Kidney epithelial cell (primary cell): ENCODE measurements around the gene WNT7A. TPM values are rescaled to one million over a fixed set of nuclear protein-coding genes. Genes with fewer than 3 reads are reported as not detected.

Source experiments
- DNase-seq: peaks from one replicate; pipeline ENCODE4 v3.0.0-alpha.2; 2010; ENCODE audit warnings: low read depth
- H3K27me3 ChIP-seq: 2 replicates; pipeline ENCODE4 v1.6.0; 2011; ENCODE audit warnings: low read length; ENCODE audit not compliant: control insufficient read depth, insufficient read depth
- H3K36me3 ChIP-seq: 2 replicates; pipeline ENCODE4 v1.5.1; 2011; ENCODE audit warnings: low read length; ENCODE audit not compliant: control insufficient read depth, insufficient read depth
- H3K4me3 ChIP-seq: 2 replicates; pipeline ENCODE4 v1.5.1; 2011; ENCODE audit warnings: low read depth, mild to moderate bottlenecking, control low read depth, low read length
- total RNA-seq: library from RNA; depleted of rRNA; stranded (reverse); fragments of >200 nt; gene quantifications from 2 replicates; pipeline ENCODE4 v1.2.3, GENCODE V29; 2015
- TF ChIP-seq, protein P1 (sequence below): IDR thresholded peaks from 2 replicates; pipeline ENCODE4 v1.5.1; 2011; ENCODE audit warnings: mild to moderate bottlenecking, moderate library complexity, low read length, control low read depth, inconsistent platforms; ENCODE audit not compliant: insufficient read depth, poor library complexity, severe bottlenecking

The WNT7A gene
- total RNA-seq, 1 donor from 2014 or later = 14.4 TPM

DNA sequence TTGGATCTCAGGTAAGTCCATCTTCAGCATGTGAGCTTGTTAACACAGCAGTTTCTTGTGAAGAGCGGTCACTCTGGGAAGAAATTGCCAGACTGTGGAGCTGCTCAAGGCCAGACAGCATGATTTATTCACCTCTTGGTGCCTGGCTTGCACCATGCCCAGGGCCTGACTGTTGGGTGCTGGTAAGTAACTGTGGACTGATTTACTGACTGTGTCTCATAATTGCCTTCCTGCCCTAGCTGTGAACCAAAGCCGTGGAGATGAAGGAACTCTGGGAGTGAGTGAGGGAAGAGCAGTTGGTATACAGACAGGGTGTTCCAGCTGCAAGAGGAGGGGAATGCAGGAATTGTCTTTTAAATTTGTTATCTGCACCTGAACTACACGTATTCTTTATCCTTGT is 18.5 kb upstream of the WNT7A start:
- TF ChIP-seq, protein P1, sequence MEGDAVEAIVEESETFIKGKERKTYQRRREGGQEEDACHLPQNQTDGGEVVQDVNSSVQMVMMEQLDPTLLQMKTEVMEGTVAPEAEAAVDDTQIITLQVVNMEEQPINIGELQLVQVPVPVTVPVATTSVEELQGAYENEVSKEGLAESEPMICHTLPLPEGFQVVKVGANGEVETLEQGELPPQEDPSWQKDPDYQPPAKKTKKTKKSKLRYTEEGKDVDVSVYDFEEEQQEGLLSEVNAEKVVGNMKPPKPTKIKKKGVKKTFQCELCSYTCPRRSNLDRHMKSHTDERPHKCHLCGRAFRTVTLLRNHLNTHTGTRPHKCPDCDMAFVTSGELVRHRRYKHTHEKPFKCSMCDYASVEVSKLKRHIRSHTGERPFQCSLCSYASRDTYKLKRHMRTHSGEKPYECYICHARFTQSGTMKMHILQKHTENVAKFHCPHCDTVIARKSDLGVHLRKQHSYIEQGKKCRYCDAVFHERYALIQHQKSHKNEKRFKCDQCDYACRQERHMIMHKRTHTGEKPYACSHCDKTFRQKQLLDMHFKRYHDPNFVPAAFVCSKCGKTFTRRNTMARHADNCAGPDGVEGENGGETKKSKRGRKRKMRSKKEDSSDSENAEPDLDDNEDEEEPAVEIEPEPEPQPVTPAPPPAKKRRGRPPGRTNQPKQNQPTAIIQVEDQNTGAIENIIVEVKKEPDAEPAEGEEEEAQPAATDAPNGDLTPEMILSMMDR = no peak
- no peaks in the 10 kb centered on the region for H3K36me3 ChIP-seq
- H3K27me3 ChIP-seq = peaks cover 7% of the 10 kb centered on the region
- no peak for DNase-seq
- no peak overlapping the region for H3K4me3 ChIP-seq

DNA sequence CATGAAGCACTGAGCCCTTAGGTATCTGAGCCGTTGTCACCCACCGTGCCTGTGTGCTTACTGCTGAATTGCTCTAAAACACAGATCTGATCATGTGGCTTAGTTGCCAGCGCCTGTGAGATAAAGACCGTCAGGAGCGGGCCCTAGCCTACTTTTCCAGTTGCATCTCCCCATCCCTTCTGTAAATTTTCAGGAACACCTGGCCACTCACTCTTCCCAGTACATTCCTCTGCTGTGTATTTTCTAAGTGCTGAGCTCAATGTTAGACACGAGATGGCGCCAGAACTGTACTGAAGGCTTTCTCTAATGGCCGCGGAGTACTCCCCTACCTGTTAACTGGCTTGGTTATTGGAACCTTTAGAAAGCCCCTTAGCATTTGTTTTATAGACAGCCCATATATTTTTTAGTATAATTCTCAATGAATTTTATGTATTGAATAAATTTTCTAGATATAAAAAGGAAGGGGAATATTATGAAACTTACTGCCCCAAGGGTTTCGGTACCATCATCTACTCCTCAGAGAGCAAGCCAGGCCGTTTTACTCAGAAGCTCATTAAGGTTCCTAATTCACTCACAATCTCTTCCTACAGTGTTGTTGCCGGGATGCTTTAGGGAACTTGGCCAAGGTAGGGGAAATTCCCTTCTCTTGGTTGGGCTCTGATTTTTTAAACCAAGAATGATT is 16.7 kb upstream of the WNT7A start:
- no peak for DNase-seq
- Histone ChIP-seq H3K4me3 (no peak overlapping the region), H3K27me3 (peaks cover 7% of the 10 kb centered on the region), H3K36me3 (no peaks in the 10 kb centered on the region)
- TF ChIP-seq, protein P1 = peak; percentile 80

DNA sequence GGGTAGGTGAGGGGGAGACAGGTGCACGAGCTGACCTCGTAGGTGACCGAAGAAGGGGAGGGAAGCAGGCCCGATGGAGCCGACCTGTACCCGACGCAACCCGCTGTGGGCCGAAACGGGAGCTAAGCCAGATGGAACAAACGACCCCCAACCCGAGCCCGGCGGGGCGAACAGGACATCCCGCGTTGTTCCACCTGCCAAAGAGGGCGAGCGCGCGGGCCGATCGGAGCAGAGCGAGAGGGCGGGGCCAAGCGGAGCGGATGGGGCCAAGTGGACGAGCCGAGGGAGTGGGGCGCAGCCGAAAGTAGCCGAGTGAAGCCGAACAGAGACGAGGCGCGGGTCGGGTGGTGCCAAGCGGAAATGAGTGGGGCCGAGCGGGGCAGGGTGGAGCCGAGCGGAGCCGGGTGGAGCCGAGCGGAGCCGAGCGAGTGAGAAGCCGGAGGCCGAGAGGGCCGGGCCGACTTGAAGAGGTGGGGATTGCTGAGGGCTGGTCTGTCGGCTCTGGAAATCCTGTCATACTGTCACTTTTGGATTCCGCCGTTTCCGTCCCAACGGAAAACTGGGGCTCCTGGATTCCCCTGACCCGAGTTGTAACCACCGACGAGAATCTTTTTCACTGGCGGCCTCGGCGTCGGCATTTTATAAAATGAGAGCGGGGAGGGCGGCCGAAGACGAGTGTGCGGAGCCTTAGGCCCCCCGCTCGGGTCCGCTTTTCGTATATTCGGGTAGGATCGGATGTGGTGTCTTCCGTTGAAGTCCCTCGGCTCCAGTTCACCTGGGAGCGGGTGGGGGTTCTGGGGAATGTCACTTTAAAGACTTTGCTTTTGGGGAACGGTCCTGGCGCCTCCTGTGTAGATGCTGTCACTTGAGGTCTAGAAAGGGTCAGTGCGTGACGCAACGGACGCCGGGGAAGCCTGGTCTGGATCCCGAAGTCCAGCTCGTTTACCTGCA is 15.6 kb upstream of the WNT7A start:
- TF ChIP-seq, protein P1 = no peak
- H3K36me3 ChIP-seq = no peaks in the 10 kb centered on the region

DNA sequence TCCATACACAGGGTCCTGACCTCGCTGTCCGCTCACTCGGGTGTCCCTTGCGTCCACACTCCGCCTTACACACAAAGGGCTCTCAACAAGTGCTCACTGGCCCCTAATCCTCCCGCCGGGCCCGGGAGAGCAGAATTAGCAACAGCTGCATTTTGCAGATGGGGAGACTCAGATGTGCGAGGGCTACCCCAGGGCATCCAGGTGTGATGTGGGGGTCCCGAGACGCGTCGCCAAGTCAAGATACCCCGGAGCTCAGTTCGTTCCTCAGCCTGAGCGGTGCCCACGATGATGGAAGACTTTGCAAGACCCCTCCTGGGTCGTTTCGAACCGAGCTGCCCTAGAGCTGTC is 14.9 kb upstream of the WNT7A start:
- Histone ChIP-seq H3K27me3 (peaks cover 10% of the 10 kb centered on the region), H3K4me3 (peak overlapping the region; percentile 61), H3K36me3 (no peaks in the 10 kb centered on the region)
- no peak for DNase-seq
- TF ChIP-seq, protein P1 = no peak

More for the DNA sequence above, 15.6 kb upstream of the WNT7A start:
- Histone ChIP-seq H3K27me3 (peaks cover 7% of the 10 kb centered on the region), H3K4me3 (peak overlapping the region; percentile 61)
- peak; percentile 51 for DNase-seq

DNA sequence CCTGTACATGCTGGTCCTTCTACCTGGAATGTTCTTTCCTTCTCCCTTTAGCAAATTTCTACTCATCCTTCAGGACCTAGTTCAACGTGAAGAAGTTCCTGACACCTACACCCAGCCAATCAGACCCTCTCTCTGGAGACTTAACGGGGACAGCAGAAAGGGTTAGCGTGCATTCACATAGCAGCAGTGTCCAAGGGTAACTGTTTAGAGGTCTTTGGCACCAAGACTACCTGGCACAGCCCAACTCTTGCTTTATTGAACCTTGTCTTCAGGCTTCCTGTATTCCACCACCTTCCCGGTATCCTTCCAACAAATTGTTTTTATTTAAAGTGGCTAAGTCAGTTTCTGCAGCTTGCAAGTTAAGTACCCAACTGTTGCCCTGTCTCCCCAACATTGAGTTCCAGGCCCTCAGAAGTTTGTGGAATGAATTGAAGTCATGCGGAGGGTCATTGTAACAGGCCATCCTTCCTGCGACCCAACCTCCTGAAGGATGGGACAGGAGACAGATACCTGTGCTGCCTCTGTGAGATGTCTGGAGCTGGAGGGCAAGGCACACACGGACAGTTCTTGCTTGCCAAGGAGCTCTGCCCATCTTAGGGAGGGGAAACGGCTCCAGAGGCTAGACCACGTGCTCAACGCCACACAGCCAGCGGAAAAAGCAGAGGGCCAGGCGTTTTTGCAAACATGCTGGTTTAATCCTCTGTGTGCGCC is 14.4 kb upstream of the WNT7A start:
- peaks cover 10% of the 10 kb centered on the region for H3K27me3 ChIP-seq
- TF ChIP-seq, protein P1 = no peak
- DNase-seq = no peak

More for the DNA sequence above, 14.4 kb upstream of the WNT7A start:
- Histone ChIP-seq H3K4me3 (no peak overlapping the region), H3K36me3 (no peaks in the 10 kb centered on the region)
